BE2C (cell line): ENCODE results near the gene SRF.

ENCODE experiments used
- DNase-seq: peaks from one replicate; pipeline ENCODE4 v3.0.0-alpha.2; 2020
- H3K27me3 ChIP-seq: fragments of 250-450 bp; sonication (Bioruptor Pico); 2 replicates; pipeline ENCODE4 v1.5.1; 2020; ENCODE audit warnings: mild to moderate bottlenecking
- H3K36me3 ChIP-seq: fragments of 250-450 bp; sonication (Bioruptor Pico); 2 replicates; pipeline ENCODE4 v1.5.1; 2020; ENCODE audit warnings: mild to moderate bottlenecking
- H3K4me1 ChIP-seq: fragments of 250-450 bp; sonication (Bioruptor Pico); 2 replicates; pipeline ENCODE4 v1.5.1; 2020
- H3K4me3 ChIP-seq: 2 replicates; pipeline ENCODE4 v1.5.1; 2011; ENCODE audit warnings: low read depth, low read length
- H3K9me3 ChIP-seq: fragments of 250-450 bp; sonication (Bioruptor Pico); 2 replicates; pipeline ENCODE4 v1.5.1; 2020
- TF ChIP-seq, protein P1 (sequence below): IDR thresholded peaks from 2 replicates; pipeline ENCODE4 v1.5.1; 2012; ENCODE audit warnings: mild to moderate bottlenecking, low read depth, low read length

The SRF gene

DNA sequence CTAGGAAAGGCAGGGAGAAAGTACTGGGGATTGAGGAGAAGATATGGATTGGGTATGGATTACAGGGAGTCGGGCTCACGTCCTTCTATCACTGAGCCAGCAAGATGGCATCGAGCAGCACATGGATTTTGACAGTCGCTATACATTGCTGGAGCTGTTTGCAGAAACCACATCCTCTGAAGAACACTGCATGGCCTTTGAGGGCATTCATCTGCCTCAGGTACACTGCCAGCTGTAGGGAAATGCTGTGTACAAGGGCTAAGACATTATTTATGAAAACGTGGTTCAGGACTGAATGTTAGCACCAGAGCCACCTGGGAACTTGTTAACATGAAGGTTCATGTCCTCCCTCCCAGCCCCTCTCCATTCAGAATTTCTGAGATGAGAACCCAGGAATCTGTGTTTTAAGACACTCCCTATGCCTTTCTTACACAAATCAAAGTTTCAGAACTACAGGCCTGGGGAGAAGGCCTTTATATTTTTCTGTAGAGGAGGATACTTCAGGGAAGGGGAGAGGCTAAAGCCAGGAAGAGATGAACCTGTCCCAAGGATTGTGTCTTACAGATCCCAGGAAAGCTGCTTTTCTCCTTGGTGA lies 14.4 kb downstream of the SRF start:
- no peaks in the 10 kb centered on the region for H3K36me3 ChIP-seq

GRCh38 chr6:43186019-43186418 lies 14.9 kb downstream of the SRF start:
- TF ChIP-seq, protein P1, sequence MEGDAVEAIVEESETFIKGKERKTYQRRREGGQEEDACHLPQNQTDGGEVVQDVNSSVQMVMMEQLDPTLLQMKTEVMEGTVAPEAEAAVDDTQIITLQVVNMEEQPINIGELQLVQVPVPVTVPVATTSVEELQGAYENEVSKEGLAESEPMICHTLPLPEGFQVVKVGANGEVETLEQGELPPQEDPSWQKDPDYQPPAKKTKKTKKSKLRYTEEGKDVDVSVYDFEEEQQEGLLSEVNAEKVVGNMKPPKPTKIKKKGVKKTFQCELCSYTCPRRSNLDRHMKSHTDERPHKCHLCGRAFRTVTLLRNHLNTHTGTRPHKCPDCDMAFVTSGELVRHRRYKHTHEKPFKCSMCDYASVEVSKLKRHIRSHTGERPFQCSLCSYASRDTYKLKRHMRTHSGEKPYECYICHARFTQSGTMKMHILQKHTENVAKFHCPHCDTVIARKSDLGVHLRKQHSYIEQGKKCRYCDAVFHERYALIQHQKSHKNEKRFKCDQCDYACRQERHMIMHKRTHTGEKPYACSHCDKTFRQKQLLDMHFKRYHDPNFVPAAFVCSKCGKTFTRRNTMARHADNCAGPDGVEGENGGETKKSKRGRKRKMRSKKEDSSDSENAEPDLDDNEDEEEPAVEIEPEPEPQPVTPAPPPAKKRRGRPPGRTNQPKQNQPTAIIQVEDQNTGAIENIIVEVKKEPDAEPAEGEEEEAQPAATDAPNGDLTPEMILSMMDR = no peak
- H3K4me1 ChIP-seq = no peaks in the 10 kb centered on the region
- no peak overlapping the region for H3K4me3 ChIP-seq
- no peaks in the 10 kb centered on the region for H3K27me3 ChIP-seq
- H3K9me3 ChIP-seq = no peaks in the 10 kb centered on the region
- H3K36me3 ChIP-seq = no peaks in the 10 kb centered on the region
- DNase-seq = no peak

More for the DNA sequence above, 14.4 kb downstream of the SRF start:
- no peaks in the 10 kb centered on the region for H3K4me1 ChIP-seq
- H3K4me3 ChIP-seq = no peak overlapping the region
- no peak for DNase-seq
- no peaks in the 10 kb centered on the region for H3K9me3 ChIP-seq
- TF ChIP-seq, protein P1 = no peak
- H3K27me3 ChIP-seq = no peaks in the 10 kb centered on the region

- Histone ChIP-seq H3K36me3 (no peaks in the 10 kb centered on the region), H3K4me3 (no peak overlapping the region), H3K4me1 (no peaks in the 10 kb centered on the region), H3K27me3 (no peaks in the 10 kb centered on the region), H3K9me3 (no peaks in the 10 kb centered on the region)
- TF ChIP-seq, protein P1 = no peak
- no peak for DNase-seq
Measured at GRCh38 chr6:43186706-43187105, 15.6 kb downstream of the SRF start.

DNA sequence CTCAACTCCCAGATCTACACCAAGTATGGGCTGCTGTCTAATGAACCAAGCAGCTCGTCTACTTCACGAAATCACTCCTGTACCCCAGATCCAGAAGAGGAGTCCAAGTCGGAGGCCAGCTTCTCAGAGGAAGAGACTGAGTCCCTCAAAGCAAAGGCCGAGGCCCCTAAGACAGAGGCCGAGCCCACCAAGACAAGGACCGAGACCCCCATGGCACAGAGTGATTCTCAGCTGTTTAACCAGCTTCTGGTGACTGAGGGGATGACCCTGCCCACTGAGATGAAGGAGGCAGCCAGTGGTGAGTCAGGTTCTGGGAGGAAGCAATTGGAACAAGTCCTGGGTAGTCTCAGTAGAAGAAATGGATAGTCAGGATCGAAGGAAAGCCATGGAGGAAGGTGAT lies 16.8 kb downstream of the SRF start:
- no peak for DNase-seq
- H3K4me1 ChIP-seq = no peaks in the 10 kb centered on the region
- no peak overlapping the region for H3K4me3 ChIP-seq
- no peaks in the 10 kb centered on the region for H3K9me3 ChIP-seq
- TF ChIP-seq, protein P1 = no peak
- H3K36me3 ChIP-seq = no peaks in the 10 kb centered on the region
- no peaks in the 10 kb centered on the region for H3K27me3 ChIP-seq

DNA sequence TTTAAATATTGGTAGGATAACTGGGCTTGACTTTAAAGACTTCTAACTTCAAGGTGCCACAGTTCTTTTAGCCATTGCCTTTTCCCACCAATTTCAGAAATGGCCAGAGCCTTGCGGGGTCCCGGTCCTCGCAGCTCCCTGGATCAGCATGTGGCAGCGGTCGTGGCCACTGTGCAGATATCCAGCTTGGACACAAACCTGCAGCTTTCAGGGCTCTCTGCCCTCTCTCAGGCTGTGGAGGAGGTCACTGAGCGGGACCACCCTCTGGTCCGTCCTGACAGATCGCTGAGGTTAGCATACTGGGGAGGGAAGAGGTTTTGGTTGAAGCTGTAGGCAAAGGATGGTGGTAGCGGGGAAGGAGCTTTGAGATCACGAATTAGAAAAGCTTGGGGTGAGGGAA lies 17.4 kb downstream of the SRF start:
- DNase-seq = no peak
- TF ChIP-seq, protein P1 = no peak
- Histone ChIP-seq H3K9me3 (no peaks in the 10 kb centered on the region), H3K4me3 (no peak overlapping the region), H3K4me1 (no peaks in the 10 kb centered on the region), H3K27me3 (no peaks in the 10 kb centered on the region), H3K36me3 (no peaks in the 10 kb centered on the region)

DNA sequence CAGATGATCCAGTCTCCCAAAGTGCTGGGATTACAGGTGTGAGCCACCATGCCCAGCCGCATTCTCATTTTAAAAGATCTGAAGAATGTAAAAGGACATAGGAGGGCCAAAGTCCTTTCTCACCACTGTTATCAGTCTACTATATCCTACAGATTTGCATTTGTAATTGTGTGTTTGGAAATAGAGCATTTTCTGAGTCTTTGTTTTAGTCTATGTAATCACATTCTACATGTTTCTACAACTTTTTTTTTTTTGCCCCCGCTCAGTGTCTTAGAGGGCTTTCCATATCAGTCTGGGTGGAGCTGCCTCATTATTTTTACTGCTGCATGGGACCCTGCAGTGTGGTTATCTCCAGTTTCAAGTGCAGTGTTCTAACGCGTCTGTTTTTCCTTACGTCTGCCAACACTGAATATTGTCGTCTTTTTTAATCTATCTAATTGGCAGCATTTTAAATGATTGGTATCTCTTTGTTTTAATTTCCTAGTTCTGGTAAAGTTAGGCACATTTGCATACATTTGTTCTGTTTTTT lies 18.8 kb downstream of the SRF start:
- no peaks in the 10 kb centered on the region for H3K4me1 ChIP-seq
- H3K9me3 ChIP-seq = no peaks in the 10 kb centered on the region
- no peak for DNase-seq
- H3K27me3 ChIP-seq = no peaks in the 10 kb centered on the region
- no peaks in the 10 kb centered on the region for H3K36me3 ChIP-seq
- TF ChIP-seq, protein P1 = no peak
- H3K4me3 ChIP-seq = no peak overlapping the region
